Measurements from ENCODE around the gene MSL3.
A peak's percentile ranks its signal among the peaks of the same experiment; 100 is the strongest.

MSL3 gene

GRCh38 chrX:11759461-11760311, 1.6 kb downstream of the MSL3 start:
- peak in 1 of 2 experiments; percentile 70 for DNase-seq

- no peak for DNase-seq
Measured at GRCh38 chrX:11760958-11761357, 2.9 kb downstream of the MSL3 start.

- no peak for DNase-seq
Measured at GRCh38 chrX:11764602-11765067, 6.6 kb downstream of the MSL3 start.

GRCh38 chrX:11765449-11765848, 7.4 kb downstream of the MSL3 start:
- no peak for DNase-seq

- DNase-seq, result peak in 1 of 2 experiments; percentile 13
Measured at GRCh38 chrX:11766487-11766886, 8.4 kb downstream of the MSL3 start.

- DNase-seq, result no peak
Measured at GRCh38 chrX:11768039-11768438, 10.0 kb downstream of the MSL3 start.

- peak in 1 of 2 experiments; percentile 50 for DNase-seq
Measured at GRCh38 chrX:11770320-11770719, 12.3 kb downstream of the MSL3 start.

GRCh38 chrX:11778230-11778629, 20.2 kb downstream of the MSL3 start:
- DNase-seq, result no peak

GRCh38 chrX:11781133-11781532, 23.1 kb downstream of the MSL3 start:
- DNase-seq, result no peak

- DNase-seq, result no peak
Measured at GRCh38 chrX:11781734-11782370, 23.8 kb downstream of the MSL3 start.

- no peak for DNase-seq
Measured at GRCh38 chrX:11784543-11784942, 26.5 kb downstream of the MSL3 start.

GRCh38 chrX:11786862-11787261, 28.8 kb downstream of the MSL3 start:
- no peak for DNase-seq

- peak; percentile 62 to 65 for DNase-seq
Measured at GRCh38 chrX:11787564-11787963, 29.5 kb downstream of the MSL3 start.

- DNase-seq, result no peak
Measured at GRCh38 chrX:11789809-11790208, 31.8 kb downstream of the MSL3 start.

- DNase-seq, result no peak
Measured at GRCh38 chrX:11791090-11791489, 33.1 kb downstream of the MSL3 start.

- DNase-seq, result no peak
Measured at GRCh38 chrX:11791537-11791936, 33.5 kb downstream of the MSL3 start.

- DNase-seq, result peak; percentile 46 to 77
Measured at GRCh38 chrX:11792461-11793421, 34.7 kb downstream of the MSL3 start.

- no peak for DNase-seq
Measured at GRCh38 chrX:11793734-11794133, 35.7 kb downstream of the MSL3 start.

GRCh38 chrX:11813341-11813740, 55.3 kb downstream of the MSL3 start:
- no peak for DNase-seq

Measured in stimulated activated CD4-positive, alpha-beta T cell treated with anti-CD3 and anti-CD28 coated beads, Interleukin-4, amount 100 ng/mL, for 4 hours (primary cell).